ENCODE measurements around the gene CDPF1. TPM values are rescaled to one million over a fixed set of nuclear protein-coding genes. Genes with fewer than 3 reads are reported as not detected.

CDPF1 gene
- total and polyA plus RNA-seq, 9 donors = 4.3 to 20.8 (median 11.5) TPM

GRCh38 chr22:46256358-46256958 is 6.4 kb upstream of the CDPF1 start:
- 75 to 91% (median 87%) methylated on average over 8 of the region's 8 CpGs for WGBS, 3 donors
- TF ChIP-seq POLR2A (IDR thresholded peaks at IDR 0.05) = no peak
- H3K27ac ChIP-seq = no peak overlapping the region
- no peak overlapping the region for H3K4me3 ChIP-seq
- H3K9me3 ChIP-seq = no peaks in the 10 kb centered on the region
- DNase-seq = no peak
- H3K4me1 ChIP-seq (ENCODE audit: insufficient read depth) = no peaks in the 10 kb centered on the region
- H3K36me3 ChIP-seq = no peaks in the 10 kb centered on the region
- intact Hi-C loops (cut with DNase I) = no loop called here
- no peaks in the 10 kb centered on the region for H3K27me3 ChIP-seq

GRCh38 chr22:46251816-46252380 is 1.8 kb upstream of the CDPF1 start:
- Histone ChIP-seq H3K27ac (no peak overlapping the region), H3K27me3 (no peaks in the 10 kb centered on the region), H3K9me3 (no peaks in the 10 kb centered on the region), H3K36me3 (no peaks in the 10 kb centered on the region), H3K4me1 (ENCODE audit: insufficient read depth) (peaks cover 6% of the 10 kb centered on the region), H3K4me3 (no peak overlapping the region)
- intact Hi-C loops (cut with DNase I) = no loop called here
- TF ChIP-seq EP300 (IDR thresholded peaks at IDR 0.05) = no peak
- TF ChIP-seq POLR2A (IDR thresholded peaks at IDR 0.05) = no peak
- TF ChIP-seq CTCF (IDR thresholded peaks at IDR 0.05) = no peak
- DNase-seq = no peak
- 91 to 94% (median 92%) methylated on average over 9 of the region's 9 CpGs for WGBS, 3 donors

GRCh38 chr22:46251266-46251665 is 1.2 kb upstream of the CDPF1 start:
- DNase-seq = no peak
- peaks cover 6% of the 10 kb centered on the region for H3K4me1 ChIP-seq (ENCODE audit: insufficient read depth)
- intact Hi-C loops (cut with DNase I) = no loop called here
- H3K9me3 ChIP-seq = no peaks in the 10 kb centered on the region
- TF ChIP-seq POLR2A (IDR thresholded peaks at IDR 0.05) = no peak
- TF ChIP-seq EP300 (IDR thresholded peaks at IDR 0.05) = no peak
- TF ChIP-seq CTCF (IDR thresholded peaks at IDR 0.05) = no peak
- H3K27me3 ChIP-seq = no peaks in the 10 kb centered on the region
- H3K27ac ChIP-seq = no peak overlapping the region
- 84 to 87% (median 85%) methylated on average over 7 of the region's 7 CpGs for WGBS, 3 donors
- peak overlapping the region; percentile 69 for H3K4me3 ChIP-seq
- no peaks in the 10 kb centered on the region for H3K36me3 ChIP-seq

- no peak for DNase-seq
- Histone ChIP-seq H3K9me3 (no peaks in the 10 kb centered on the region), H3K27me3 (no peaks in the 10 kb centered on the region), H3K4me1 (ENCODE audit: insufficient read depth) (peaks cover 6% of the 10 kb centered on the region), H3K36me3 (no peaks in the 10 kb centered on the region), H3K27ac (peak overlapping the region in 1 of 2 donors; percentile 64), H3K4me3 (peak overlapping the region; percentile 69)
- intact Hi-C loops (cut with DNase I) = no loop called here
- TF ChIP-seq EP300 (IDR thresholded peaks at IDR 0.05) (no peak), CTCF (IDR thresholded peaks at IDR 0.05) (no peak), POLR2A (IDR thresholded peaks at IDR 0.05) (no peak)
- 7 to 11% (median 8%) methylated on average over 20 to 25 of the region's 25 CpGs for WGBS, 3 donors
Measured at GRCh38 chr22:46250783-46251125, 661 bp upstream of the CDPF1 start.

GRCh38 chr22:46247443-46247975 is 2.6 kb downstream of the CDPF1 start:
- intact Hi-C loops (cut with DNase I) = no loop called here
- Histone ChIP-seq H3K36me3 (no peaks in the 10 kb centered on the region), H3K4me1 (ENCODE audit: insufficient read depth) (peaks cover 15% of the 10 kb centered on the region), H3K27ac (no peak overlapping the region), H3K4me3 (no peak overlapping the region), H3K27me3 (no peaks in the 10 kb centered on the region), H3K9me3 (no peaks in the 10 kb centered on the region)
- no peak for DNase-seq
- 81 to 91% (median 83%) methylated on average over 2 of the region's 2 CpGs for WGBS, 3 donors
- no peak for TF ChIP-seq EP300 (IDR thresholded peaks at IDR 0.05)
- no peak for TF ChIP-seq CTCF (IDR thresholded peaks at IDR 0.05)
- no peak for TF ChIP-seq POLR2A (IDR thresholded peaks at IDR 0.05)
